ENCODE results near the gene ANKRD30A.

DNA sequence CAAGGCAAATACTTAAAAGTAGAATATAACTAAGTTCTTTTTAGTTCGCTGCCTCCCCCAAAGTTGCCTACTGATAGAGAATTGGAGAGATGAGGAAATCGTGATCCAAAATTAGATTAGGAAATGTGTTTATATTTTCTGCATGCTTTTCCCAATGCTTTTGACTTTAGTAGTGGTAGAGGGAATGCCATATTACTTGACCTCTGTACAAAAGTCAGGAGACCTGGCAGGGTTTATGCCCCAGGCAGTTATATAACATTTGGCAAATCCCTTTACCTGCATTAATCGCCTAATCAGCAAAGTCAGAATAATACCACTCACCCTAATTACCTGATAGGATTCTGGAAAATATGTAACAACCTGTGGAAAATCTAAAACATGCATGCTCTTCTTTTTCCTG lies 142.9 kb downstream of the ANKRD30A start:
- TF ChIP-seq, protein P1, sequence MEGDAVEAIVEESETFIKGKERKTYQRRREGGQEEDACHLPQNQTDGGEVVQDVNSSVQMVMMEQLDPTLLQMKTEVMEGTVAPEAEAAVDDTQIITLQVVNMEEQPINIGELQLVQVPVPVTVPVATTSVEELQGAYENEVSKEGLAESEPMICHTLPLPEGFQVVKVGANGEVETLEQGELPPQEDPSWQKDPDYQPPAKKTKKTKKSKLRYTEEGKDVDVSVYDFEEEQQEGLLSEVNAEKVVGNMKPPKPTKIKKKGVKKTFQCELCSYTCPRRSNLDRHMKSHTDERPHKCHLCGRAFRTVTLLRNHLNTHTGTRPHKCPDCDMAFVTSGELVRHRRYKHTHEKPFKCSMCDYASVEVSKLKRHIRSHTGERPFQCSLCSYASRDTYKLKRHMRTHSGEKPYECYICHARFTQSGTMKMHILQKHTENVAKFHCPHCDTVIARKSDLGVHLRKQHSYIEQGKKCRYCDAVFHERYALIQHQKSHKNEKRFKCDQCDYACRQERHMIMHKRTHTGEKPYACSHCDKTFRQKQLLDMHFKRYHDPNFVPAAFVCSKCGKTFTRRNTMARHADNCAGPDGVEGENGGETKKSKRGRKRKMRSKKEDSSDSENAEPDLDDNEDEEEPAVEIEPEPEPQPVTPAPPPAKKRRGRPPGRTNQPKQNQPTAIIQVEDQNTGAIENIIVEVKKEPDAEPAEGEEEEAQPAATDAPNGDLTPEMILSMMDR (conservative IDR thresholded peaks at IDR 0.05; ENCODE audit: low read length), result no peak
- TF ChIP-seq EZH2phosphoT487 (IDR thresholded peaks at IDR 0.05; ENCODE audit: borderline replicate concordance), result no peak
